ENCODE measurements around the gene LASP1NB.
"Not testable (repeated sequence)": the region's sequence is repeated elsewhere in the genome, so short reads cannot be mapped to it uniquely, and the experiment has no call there.

The LASP1NB gene

DNA sequence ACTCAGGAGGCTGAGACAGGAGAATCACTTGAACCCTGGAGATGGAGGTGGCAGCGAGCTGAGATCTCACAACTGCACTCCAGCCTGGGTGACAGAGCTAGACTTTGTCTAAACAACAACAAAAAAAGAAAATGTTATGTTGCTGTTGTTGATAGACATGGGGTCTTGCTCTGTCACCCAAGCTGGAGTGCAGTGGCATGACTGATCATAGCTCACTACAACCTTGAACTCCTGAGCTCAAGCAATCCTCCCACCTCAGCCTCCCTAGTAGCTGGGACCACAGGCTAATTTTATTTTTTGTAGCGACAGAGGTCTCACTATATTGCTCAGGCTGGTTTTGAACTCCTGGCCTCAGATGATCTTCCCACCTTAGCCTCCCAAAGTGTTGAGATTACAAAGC is 21.8 kb downstream of the LASP1NB start (continued):
- TF ChIP-seq FOXA1 (IDR thresholded peaks at IDR 0.05) (no peak), RXRA (IDR thresholded peaks at IDR 0.05) (no peak), GABPA (IDR thresholded peaks at IDR 0.05 in 1 of 2, conservative IDR thresholded peaks at IDR 0.05 in 1 of 2) (no peak)

DNA sequence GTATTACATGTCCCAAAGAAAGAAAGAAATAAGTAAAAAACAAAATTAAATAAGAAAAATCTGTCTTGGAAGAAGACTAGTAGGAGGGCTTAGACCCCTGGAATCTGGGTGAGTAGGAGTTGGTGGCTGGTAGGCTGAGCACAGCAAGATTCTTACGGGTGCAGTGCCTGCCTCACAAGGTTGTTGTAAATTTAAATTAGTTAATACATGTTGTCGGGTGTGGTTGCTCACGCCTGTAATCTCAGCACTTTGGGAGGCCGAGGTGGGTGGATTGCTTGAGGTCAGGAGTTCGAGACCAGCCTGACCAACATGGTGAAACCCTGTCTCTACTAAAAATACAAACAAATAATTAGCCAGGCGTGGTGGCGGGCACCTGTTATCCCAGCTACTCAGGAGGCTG is 28.4 kb downstream of the LASP1NB start:
- 93% methylated on average over 7 of the region's 7 CpGs for WGBS
- DNase-seq (ENCODE audit: low spot score); H3K27me3 ChIP-seq (ENCODE audit: control insufficient read depth in 4 of 4, insufficient read depth in 4 of 4, low read length in 3 of 4); H3K9me3 ChIP-seq (ENCODE audit: control insufficient read depth in 4 of 4, low read length in 3 of 4); H3K36me3 ChIP-seq (ENCODE audit: control insufficient read depth in 4 of 4, insufficient read depth in 3 of 4, low read depth in 1 of 4, low read length in 3 of 4); H3K27ac ChIP-seq (ENCODE audit: low read depth in 1 of 2, low read length in 2 of 2); H3K4me1 ChIP-seq (ENCODE audit: control insufficient read depth in 4 of 4, insufficient read depth in 4 of 4, low read length in 3 of 4); H3K9ac ChIP-seq (ENCODE audit: low read depth in 1 of 2, low read length in 2 of 2); H3K4me3 ChIP-seq (ENCODE audit: low read depth in 1 of 3, low read length in 3 of 3): not testable (repeated sequence)

GRCh38 chr17:38958326-38958725 is 32.9 kb downstream of the LASP1NB start:
- no peak overlapping the region for H3K4me3 ChIP-seq (ENCODE audit: low read depth in 1 of 3, low read length in 3 of 3)
- DNase-seq (ENCODE audit: low spot score): no peak
- no peaks in the 10 kb centered on the region for H3K27me3 ChIP-seq (ENCODE audit: control insufficient read depth in 4 of 4, insufficient read depth in 4 of 4, low read length in 3 of 4)
- TF ChIP-seq ATF3 (IDR thresholded peaks at IDR 0.05) (no peak), JUND (IDR thresholded peaks at IDR 0.05) (no peak), EGR1 (IDR thresholded peaks at IDR 0.05; ENCODE audit: low read depth in 2 of 2) (no peak)
- TF ChIP-seq, protein P1, sequence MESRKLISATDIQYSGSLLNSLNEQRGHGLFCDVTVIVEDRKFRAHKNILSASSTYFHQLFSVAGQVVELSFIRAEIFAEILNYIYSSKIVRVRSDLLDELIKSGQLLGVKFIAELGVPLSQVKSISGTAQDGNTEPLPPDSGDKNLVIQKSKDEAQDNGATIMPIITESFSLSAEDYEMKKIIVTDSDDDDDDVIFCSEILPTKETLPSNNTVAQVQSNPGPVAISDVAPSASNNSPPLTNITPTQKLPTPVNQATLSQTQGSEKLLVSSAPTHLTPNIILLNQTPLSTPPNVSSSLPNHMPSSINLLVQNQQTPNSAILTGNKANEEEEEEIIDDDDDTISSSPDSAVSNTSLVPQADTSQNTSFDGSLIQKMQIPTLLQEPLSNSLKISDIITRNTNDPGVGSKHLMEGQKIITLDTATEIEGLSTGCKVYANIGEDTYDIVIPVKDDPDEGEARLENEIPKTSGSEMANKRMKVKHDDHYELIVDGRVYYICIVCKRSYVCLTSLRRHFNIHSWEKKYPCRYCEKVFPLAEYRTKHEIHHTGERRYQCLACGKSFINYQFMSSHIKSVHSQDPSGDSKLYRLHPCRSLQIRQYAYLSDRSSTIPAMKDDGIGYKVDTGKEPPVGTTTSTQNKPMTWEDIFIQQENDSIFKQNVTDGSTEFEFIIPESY (IDR thresholded peaks at IDR 0.05): no peak
- TF ChIP-seq, protein P2, sequence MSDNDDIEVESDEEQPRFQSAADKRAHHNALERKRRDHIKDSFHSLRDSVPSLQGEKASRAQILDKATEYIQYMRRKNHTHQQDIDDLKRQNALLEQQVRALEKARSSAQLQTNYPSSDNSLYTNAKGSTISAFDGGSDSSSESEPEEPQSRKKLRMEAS (IDR thresholded peaks at IDR 0.05): no peak
- no peak overlapping the region for H3K27ac ChIP-seq (ENCODE audit: low read depth in 1 of 2, low read length in 2 of 2)
- H3K9me3 ChIP-seq (ENCODE audit: control insufficient read depth in 4 of 4, low read length in 3 of 4): no peaks in the 10 kb centered on the region
- no peak overlapping the region for H3K9ac ChIP-seq (ENCODE audit: low read depth in 1 of 2, low read length in 2 of 2)
- 24% methylated on average over 1 of the region's 1 CpG for WGBS
- H3K4me1 ChIP-seq (ENCODE audit: control insufficient read depth in 4 of 4, insufficient read depth in 4 of 4, low read length in 3 of 4): no peaks in the 10 kb centered on the region
- H3K36me3 ChIP-seq (ENCODE audit: control insufficient read depth in 4 of 4, insufficient read depth in 3 of 4, low read depth in 1 of 4, low read length in 3 of 4): no peaks in the 10 kb centered on the region

GRCh38 chr17:38958756-38959155 is 33.3 kb downstream of the LASP1NB start:
- Histone ChIP-seq H3K27ac (ENCODE audit: low read depth in 1 of 2, low read length in 2 of 2) (no peak overlapping the region), H3K9me3 (ENCODE audit: control insufficient read depth in 4 of 4, low read length in 3 of 4) (no peaks in the 10 kb centered on the region), H3K4me1 (ENCODE audit: control insufficient read depth in 4 of 4, insufficient read depth in 4 of 4, low read length in 3 of 4) (no peaks in the 10 kb centered on the region), H3K9ac (ENCODE audit: low read depth in 1 of 2, low read length in 2 of 2) (no peak overlapping the region), H3K27me3 (ENCODE audit: control insufficient read depth in 4 of 4, insufficient read depth in 4 of 4, low read length in 3 of 4) (no peaks in the 10 kb centered on the region), H3K36me3 (ENCODE audit: control insufficient read depth in 4 of 4, insufficient read depth in 3 of 4, low read depth in 1 of 4, low read length in 3 of 4) (no peaks in the 10 kb centered on the region), H3K4me3 (ENCODE audit: low read depth in 1 of 3, low read length in 3 of 3) (no peak overlapping the region)
- DNase-seq (ENCODE audit: low spot score): no peak
- TF ChIP-seq RAD21 (IDR thresholded peaks at IDR 0.05) (no peak), SP1 (IDR thresholded peaks at IDR 0.05) (no peak), HNF4A (conservative IDR thresholded peaks at IDR 0.05) (no peak), HNF4G (IDR thresholded peaks at IDR 0.05) (no peak), RXRA (IDR thresholded peaks at IDR 0.05) (no peak), EGR1 (IDR thresholded peaks at IDR 0.05; ENCODE audit: low read depth in 2 of 2) (no peak), YY1 (IDR thresholded peaks at IDR 0.05) (no peak), TAF1 (conservative IDR thresholded peaks at IDR 0.05) (no peak), FOXA1 (IDR thresholded peaks at IDR 0.05) (no peak), JUND (IDR thresholded peaks at IDR 0.05) (no peak), GABPA (IDR thresholded peaks at IDR 0.05 in 1 of 2, conservative IDR thresholded peaks at IDR 0.05 in 1 of 2) (no peak)
- TF ChIP-seq, protein P3, sequence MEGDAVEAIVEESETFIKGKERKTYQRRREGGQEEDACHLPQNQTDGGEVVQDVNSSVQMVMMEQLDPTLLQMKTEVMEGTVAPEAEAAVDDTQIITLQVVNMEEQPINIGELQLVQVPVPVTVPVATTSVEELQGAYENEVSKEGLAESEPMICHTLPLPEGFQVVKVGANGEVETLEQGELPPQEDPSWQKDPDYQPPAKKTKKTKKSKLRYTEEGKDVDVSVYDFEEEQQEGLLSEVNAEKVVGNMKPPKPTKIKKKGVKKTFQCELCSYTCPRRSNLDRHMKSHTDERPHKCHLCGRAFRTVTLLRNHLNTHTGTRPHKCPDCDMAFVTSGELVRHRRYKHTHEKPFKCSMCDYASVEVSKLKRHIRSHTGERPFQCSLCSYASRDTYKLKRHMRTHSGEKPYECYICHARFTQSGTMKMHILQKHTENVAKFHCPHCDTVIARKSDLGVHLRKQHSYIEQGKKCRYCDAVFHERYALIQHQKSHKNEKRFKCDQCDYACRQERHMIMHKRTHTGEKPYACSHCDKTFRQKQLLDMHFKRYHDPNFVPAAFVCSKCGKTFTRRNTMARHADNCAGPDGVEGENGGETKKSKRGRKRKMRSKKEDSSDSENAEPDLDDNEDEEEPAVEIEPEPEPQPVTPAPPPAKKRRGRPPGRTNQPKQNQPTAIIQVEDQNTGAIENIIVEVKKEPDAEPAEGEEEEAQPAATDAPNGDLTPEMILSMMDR (IDR thresholded peaks at IDR 0.05; ENCODE audit: low read depth, low read length, missing input control): no peak
- TF ChIP-seq, protein P2 (IDR thresholded peaks at IDR 0.05): no peak
- TF ChIP-seq, protein P4, sequence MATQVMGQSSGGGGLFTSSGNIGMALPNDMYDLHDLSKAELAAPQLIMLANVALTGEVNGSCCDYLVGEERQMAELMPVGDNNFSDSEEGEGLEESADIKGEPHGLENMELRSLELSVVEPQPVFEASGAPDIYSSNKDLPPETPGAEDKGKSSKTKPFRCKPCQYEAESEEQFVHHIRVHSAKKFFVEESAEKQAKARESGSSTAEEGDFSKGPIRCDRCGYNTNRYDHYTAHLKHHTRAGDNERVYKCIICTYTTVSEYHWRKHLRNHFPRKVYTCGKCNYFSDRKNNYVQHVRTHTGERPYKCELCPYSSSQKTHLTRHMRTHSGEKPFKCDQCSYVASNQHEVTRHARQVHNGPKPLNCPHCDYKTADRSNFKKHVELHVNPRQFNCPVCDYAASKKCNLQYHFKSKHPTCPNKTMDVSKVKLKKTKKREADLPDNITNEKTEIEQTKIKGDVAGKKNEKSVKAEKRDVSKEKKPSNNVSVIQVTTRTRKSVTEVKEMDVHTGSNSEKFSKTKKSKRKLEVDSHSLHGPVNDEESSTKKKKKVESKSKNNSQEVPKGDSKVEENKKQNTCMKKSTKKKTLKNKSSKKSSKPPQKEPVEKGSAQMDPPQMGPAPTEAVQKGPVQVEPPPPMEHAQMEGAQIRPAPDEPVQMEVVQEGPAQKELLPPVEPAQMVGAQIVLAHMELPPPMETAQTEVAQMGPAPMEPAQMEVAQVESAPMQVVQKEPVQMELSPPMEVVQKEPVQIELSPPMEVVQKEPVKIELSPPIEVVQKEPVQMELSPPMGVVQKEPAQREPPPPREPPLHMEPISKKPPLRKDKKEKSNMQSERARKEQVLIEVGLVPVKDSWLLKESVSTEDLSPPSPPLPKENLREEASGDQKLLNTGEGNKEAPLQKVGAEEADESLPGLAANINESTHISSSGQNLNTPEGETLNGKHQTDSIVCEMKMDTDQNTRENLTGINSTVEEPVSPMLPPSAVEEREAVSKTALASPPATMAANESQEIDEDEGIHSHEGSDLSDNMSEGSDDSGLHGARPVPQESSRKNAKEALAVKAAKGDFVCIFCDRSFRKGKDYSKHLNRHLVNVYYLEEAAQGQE (IDR thresholded peaks at IDR 0.05): no peak
- TF ChIP-seq, protein P1 (IDR thresholded peaks at IDR 0.05): no peak
